HG03571 (cell line): ENCODE results near the gene LENG1.
"Not testable (repeated sequence)": the region's sequence is repeated elsewhere in the genome, so short reads cannot be mapped to it uniquely, and the experiment has no call there.

Experiments
- ATAC-seq: cut with Tn5 transposase; IDR thresholded peaks from one replicate; pipeline ENCODE4 v1.9.1; 2021; ENCODE audit not compliant: unreplicated experiment

LENG1 gene

GRCh38 chr19:54159352-54160181, at the start of gene LENG1:
Gene LENG1, minus strand, starts transcription at chr19:54159721. Its CDS starts 26 bp downstream, at chr19:54159695.
- peak; percentile 87 for ATAC-seq

GRCh38 chr19:54208784-54209057, 49.2 kb upstream of the LENG1 start:
- ATAC-seq, result no peak

- peak; percentile 38 for ATAC-seq
Observed at GRCh38 chr19:54207983-54208783, 48.7 kb upstream of the LENG1 start.

- no peak for ATAC-seq
Observed at GRCh38 chr19:54207676-54207982, 48.1 kb upstream of the LENG1 start.

GRCh38 chr19:54207193-54207592, 47.7 kb upstream of the LENG1 start:
- not testable (repeated sequence) for ATAC-seq

- no peak for ATAC-seq
Observed at GRCh38 chr19:54206831-54207177, 47.3 kb upstream of the LENG1 start.

- no peak for ATAC-seq
Observed at GRCh38 chr19:54206030-54206830, 46.7 kb upstream of the LENG1 start.

- ATAC-seq, result no peak
Observed at GRCh38 chr19:54204767-54205468, 45.4 kb upstream of the LENG1 start.

GRCh38 chr19:54203151-54203611, 43.7 kb upstream of the LENG1 start:
- ATAC-seq, result no peak

- ATAC-seq, result no peak
Observed at GRCh38 chr19:54201980-54202379, 42.5 kb upstream of the LENG1 start.

GRCh38 chr19:54201172-54201701, 41.7 kb upstream of the LENG1 start:
- ATAC-seq, result no peak

- no peak for ATAC-seq
Observed at GRCh38 chr19:54199401-54199800, 39.9 kb upstream of the LENG1 start.

- ATAC-seq, result no peak
Observed at GRCh38 chr19:54197121-54197520, 37.6 kb upstream of the LENG1 start.

- no peak for ATAC-seq
Observed at GRCh38 chr19:54196536-54196935, 37.0 kb upstream of the LENG1 start.

- not testable (repeated sequence) for ATAC-seq
Observed at GRCh38 chr19:54194463-54194862, 34.9 kb upstream of the LENG1 start.

- ATAC-seq, result no peak
Observed at GRCh38 chr19:54193011-54193410, 33.5 kb upstream of the LENG1 start.

GRCh38 chr19:54191811-54192453, 32.4 kb upstream of the LENG1 start:
- no peak for ATAC-seq

GRCh38 chr19:54191011-54191810, 31.7 kb upstream of the LENG1 start, which contains the start of gene TSEN34:
Gene TSEN34, plus strand, starts transcription at chr19:54191308. Its CDS starts 57 bp downstream, at chr19:54191365.
- ATAC-seq, result peak; percentile 25

GRCh38 chr19:54190503-54191010, 31.0 kb upstream of the LENG1 start:
- ATAC-seq, result peak; percentile 41
